GM21723 (cell line): ENCODE data around the gene EIF3A.
"Not testable (repeated sequence)": the region's sequence is repeated elsewhere in the genome, so short reads cannot be mapped to it uniquely, and the experiment has no call there.

Experiments
- ATAC-seq: cut with Tn5 transposase; IDR thresholded peaks from one replicate; pipeline ENCODE4 v1.9.1; 2021; ENCODE audit warnings: mild to moderate bottlenecking, moderate library complexity; ENCODE audit not compliant: unreplicated experiment

Gene EIF3A

GRCh38 chr10:119059557-119059956, 21.1 kb downstream of the EIF3A start:
- no peak for ATAC-seq

- ATAC-seq, result no peak
Observed at GRCh38 chr10:119058010-119058409, 22.6 kb downstream of the EIF3A start.

- ATAC-seq, result no peak
Observed at GRCh38 chr10:119055472-119055871, 25.1 kb downstream of the EIF3A start.

GRCh38 chr10:119051775-119052174, 28.8 kb downstream of the EIF3A start:
- no peak for ATAC-seq

- ATAC-seq, result no peak
Observed at GRCh38 chr10:119049777-119050176, 30.8 kb downstream of the EIF3A start.

- ATAC-seq, result no peak
Observed at GRCh38 chr10:119049361-119049760, 31.3 kb downstream of the EIF3A start.

GRCh38 chr10:119045561-119045960, 35.1 kb downstream of the EIF3A start:
- no peak for ATAC-seq

- ATAC-seq, result no peak
Observed at GRCh38 chr10:119042169-119042568, 38.4 kb downstream of the EIF3A start.

- ATAC-seq, result no peak
Observed at GRCh38 chr10:119041326-119041725, 39.3 kb downstream of the EIF3A start.

GRCh38 chr10:119039161-119039560, 41.5 kb downstream of the EIF3A start:
- no peak for ATAC-seq

- ATAC-seq, result no peak
Observed at GRCh38 chr10:119031496-119032059, 49.0 kb downstream of the EIF3A start.

GRCh38 chr10:119030421-119031250, 50.0 kb downstream of the EIF3A start:
- ATAC-seq, result peak; percentile 60

GRCh38 chr10:119029613-119030420, 50.8 kb downstream of the EIF3A start, which contains the start of gene NANOS1:
Gene NANOS1 (plus strand): TSS chr10:119029714. CDS start chr10:119029802, 88 bp downstream.
- ATAC-seq, result peak; percentile 23

GRCh38 chr10:119028900-119029612, 51.6 kb downstream of the EIF3A start:
- ATAC-seq, result peak; percentile 59

- ATAC-seq, result not testable (repeated sequence)
Observed at GRCh38 chr10:119028445-119028899, 52.1 kb downstream of the EIF3A start.

GRCh38 chr10:119026301-119027110, 54.1 kb downstream of the EIF3A start:
- no peak for ATAC-seq

- ATAC-seq, result no peak
Observed at GRCh38 chr10:119025776-119026175, 54.8 kb downstream of the EIF3A start.

GRCh38 chr10:119025336-119025735, 55.3 kb downstream of the EIF3A start:
- no peak for ATAC-seq

- ATAC-seq, result no peak
Observed at GRCh38 chr10:119024882-119025281, 55.7 kb downstream of the EIF3A start.

GRCh38 chr10:119023553-119023868, 57.1 kb downstream of the EIF3A start:
- no peak for ATAC-seq
